PC-9 (cell line): Measurements from ENCODE around the gene CUL3.

Source experiments
- EZH2 ChIP-seq: fragments of 200-600 bp; sonication (generic); IDR thresholded peaks from 2 replicates; pipeline ENCODE4 v1.8.0; 2017; ENCODE audit warnings: antibody characterized with exemption, low read depth
- TF ChIP-seq, protein P1 (sequence below): fragments of 200-600 bp; sonication (generic); conservative IDR thresholded peaks from 2 replicates; pipeline ENCODE4 v1.6.1; 2017; ENCODE audit warnings: mixed run types, antibody characterized with exemption, mild to moderate bottlenecking, moderate library complexity

DNA sequence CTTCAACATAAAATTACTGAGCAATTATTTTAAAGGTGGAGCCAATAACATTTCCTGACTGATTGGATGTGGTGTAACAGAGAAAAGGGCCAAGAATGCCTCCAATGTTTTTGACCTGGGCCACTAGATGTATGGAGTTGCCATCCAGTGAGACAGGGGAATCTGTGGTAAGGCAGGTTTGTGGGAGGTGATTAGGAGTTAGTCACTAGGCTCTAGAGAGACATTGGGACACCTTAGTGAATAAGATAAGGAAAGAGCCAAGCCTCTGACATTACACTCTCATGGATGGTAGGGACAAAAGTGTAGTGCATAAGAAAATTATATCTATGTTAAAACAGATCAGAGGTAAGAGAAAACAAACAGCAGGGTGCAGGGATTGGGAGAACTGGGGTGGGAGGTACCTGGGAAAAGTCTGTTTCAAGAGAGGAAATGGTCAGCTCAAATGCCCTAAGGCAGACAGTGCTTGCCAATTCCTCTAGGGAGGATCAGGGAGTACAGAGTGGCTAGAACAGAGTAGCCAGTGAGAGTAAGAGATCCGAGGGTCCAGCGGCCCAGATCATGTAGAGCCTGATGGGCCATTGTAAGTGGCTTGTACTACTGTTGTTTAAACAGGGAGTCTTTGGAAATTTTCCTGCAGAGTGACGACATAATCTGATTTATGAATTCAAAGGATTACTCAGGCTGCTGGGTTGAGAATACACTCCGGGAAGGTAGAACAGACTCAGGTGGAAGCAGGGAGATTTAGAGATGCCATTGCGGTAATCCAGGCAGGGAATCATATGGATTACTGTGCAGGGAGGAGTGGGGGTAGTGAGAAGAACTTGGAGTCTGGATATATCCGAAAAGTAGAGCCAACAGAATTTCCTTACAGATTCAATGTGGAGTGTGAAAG lies 45.7 kb upstream of the CUL3 start:
- TF ChIP-seq, protein P1, sequence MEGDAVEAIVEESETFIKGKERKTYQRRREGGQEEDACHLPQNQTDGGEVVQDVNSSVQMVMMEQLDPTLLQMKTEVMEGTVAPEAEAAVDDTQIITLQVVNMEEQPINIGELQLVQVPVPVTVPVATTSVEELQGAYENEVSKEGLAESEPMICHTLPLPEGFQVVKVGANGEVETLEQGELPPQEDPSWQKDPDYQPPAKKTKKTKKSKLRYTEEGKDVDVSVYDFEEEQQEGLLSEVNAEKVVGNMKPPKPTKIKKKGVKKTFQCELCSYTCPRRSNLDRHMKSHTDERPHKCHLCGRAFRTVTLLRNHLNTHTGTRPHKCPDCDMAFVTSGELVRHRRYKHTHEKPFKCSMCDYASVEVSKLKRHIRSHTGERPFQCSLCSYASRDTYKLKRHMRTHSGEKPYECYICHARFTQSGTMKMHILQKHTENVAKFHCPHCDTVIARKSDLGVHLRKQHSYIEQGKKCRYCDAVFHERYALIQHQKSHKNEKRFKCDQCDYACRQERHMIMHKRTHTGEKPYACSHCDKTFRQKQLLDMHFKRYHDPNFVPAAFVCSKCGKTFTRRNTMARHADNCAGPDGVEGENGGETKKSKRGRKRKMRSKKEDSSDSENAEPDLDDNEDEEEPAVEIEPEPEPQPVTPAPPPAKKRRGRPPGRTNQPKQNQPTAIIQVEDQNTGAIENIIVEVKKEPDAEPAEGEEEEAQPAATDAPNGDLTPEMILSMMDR, result no peak
- TF ChIP-seq EZH2, result no peak
